Brain pericyte (primary cell): Measurements from ENCODE around the gene MCMBP.
"Not testable (repeated sequence)": the region's sequence is repeated elsewhere in the genome, so short reads cannot be mapped to it uniquely, and the experiment has no call there.

Experiments used
- DNase-seq: peaks from one replicate; pipeline ENCODE4 v3.0.0-alpha.2; 2012; ENCODE audit warnings: low read depth, low spot score

Gene MCMBP

DNA sequence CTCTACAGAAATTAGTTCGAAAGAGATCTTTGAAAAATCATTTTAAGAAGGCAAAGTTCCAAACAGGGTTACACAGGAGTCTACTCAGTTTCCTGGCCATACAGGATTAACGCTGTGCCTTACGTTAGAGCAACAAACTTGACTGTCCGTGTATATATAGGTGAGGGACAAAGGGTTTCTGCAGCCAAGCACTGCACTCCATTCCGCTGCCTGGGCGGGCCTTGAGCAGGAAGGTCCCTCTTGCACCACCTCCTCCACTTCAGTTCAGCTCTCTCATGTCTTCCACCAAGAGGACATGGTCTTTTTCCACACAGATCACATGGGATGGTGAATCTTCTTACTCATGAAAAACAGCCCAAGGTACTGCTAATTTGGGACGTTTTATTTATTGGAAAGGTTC is 43.2 kb downstream of the MCMBP start:
- DNase-seq, result no peak

GRCh38 chr10:119827430-119827829 is 45.2 kb downstream of the MCMBP start:
- no peak for DNase-seq

- no peak for DNase-seq
Measured at GRCh38 chr10:119826771-119827170, 45.9 kb downstream of the MCMBP start.

- no peak for DNase-seq
Measured at GRCh38 chr10:119824299-119824698, 48.3 kb downstream of the MCMBP start.

DNA sequence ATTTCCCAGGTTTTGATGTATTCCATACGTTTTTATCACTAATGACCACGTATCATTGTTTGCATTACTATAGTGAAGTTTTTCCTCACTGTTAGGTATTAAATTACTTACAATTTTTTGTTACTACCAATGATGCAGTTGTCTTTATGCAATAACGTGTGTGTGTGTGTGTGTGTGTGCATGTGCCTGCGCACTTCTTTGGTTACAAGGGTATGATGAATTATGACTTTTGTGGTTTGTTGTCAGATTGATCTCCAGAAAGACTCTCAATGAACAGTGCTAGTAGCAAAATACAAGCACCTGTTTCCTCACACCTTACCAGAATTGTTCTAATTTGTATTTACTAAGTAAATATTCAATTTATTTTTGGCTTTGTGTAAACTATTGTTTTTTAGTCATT is 51.5 kb downstream of the MCMBP start:
- DNase-seq, result no peak

GRCh38 chr10:119818889-119819270 is 53.8 kb downstream of the MCMBP start:
- DNase-seq, result no peak

DNA sequence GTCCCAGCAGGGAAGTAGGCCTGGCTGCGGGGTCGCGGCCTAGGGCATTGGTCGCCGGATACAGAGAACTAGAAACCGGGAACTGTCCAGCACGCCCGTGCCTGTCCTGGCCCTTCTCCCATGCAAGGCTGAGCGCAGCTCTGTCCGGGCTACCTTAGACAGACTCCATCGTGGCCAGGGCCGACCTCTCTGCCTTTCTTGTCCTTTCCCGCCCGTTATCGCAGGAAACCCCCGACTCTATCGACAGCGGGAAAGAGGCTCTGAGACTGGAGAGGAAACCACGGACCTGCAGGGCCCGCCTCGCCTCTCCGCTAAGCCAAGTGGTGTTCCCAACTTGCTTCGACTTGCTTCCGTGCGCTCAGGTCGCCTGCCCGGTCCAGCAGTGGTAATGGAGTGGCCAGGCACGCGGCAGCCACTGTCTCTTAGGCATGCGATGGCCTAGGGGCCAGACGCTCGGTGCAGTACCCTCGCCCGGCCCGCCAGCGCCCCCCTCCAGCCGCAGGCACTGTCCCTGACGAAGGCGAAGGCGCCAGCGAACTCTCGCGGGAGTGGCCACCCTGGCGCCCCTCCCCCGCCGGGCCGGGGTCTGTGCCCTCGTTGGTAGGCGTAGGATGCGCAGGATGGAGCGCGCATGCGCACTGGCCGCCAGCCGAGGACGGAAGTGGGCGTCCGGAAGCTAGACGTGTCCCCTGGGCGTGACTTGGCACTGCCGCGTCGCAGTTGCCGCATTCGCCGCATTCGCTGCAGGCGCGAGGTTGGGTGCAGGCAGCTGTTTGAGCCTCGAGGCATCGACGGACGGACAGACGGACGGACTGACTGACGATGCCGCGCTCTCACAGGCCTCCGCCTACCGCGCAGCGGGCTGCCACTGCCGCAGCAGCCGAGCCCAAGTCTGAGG is 54.4 kb downstream of the MCMBP start:
- peak; percentile 38 for DNase-seq

- no peak for DNase-seq
Measured at GRCh38 chr10:119815671-119816070, 57.0 kb downstream of the MCMBP start.

GRCh38 chr10:119812684-119813083 is 60.0 kb downstream of the MCMBP start:
- no peak for DNase-seq

GRCh38 chr10:119811122-119811521 is 61.5 kb downstream of the MCMBP start:
- DNase-seq, result no peak

GRCh38 chr10:119807960-119808697 is 64.5 kb downstream of the MCMBP start:
- DNase-seq, result no peak

DNA sequence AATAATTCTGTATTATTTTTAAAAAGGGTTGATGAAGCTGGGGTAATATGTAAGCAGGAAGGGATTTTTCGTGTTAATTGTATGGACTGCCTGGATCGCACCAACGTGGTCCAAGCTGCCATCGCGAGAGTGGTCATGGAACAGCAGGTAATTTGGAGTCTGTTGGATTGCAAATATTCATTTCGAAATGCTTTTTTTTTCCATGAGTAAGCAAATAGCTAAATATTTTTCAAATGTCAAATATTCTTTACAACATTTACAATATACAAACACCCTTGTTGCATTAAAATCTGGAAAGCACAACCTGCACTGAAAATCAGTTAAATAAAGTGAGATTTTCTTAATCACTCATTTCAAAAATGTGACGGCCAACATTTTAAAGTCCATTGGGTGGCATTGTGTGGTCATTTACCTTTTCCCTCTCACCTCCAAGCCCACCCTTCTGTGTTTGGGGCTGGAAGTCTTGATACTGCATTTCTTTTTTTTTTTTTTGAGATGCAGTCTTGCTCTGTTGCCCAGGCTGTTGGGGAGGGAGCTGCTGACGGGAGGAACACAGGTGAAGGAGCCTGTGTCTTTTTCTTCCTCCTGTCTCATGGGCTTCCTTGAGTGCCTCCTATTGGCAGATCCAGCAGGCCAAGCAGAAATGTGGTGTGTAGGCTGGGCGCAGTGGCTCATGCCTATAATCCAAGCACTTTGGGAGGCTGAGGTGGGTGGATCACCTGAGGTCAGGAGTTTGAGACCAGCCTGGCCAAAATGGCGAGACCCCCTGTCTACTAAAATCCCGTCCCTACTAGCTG is 66.1 kb downstream of the MCMBP start:
- no peak for DNase-seq

DNA sequence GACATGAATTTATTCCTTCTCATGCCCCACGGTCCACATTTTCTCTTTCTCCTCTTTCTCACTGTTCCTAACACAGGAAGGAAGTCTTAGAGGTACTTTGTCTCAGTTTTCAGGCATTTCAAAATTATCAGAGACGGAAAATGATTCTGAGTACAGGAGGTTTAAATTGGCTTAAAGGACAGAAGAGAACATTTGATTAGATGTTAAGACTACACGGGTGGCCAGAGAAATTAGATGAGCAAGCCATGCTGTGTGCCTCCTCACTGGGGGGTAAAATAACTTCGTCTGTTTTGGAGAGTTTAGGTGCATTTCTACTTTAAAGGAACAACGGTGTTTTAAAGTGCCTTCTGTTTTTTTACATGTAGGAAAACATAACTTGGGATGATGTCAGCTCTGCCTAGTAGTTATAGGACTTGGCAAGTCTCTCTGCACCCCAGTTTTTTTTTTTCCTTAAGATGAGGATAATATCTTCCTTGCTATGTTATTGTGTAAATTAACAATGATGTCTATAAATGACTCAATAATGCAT is 66.9 kb downstream of the MCMBP start:
- no peak for DNase-seq

- DNase-seq, result no peak
Measured at GRCh38 chr10:119803264-119803663, 69.4 kb downstream of the MCMBP start.

- DNase-seq, result no peak
Measured at GRCh38 chr10:119801998-119802538, 70.6 kb downstream of the MCMBP start.

DNA sequence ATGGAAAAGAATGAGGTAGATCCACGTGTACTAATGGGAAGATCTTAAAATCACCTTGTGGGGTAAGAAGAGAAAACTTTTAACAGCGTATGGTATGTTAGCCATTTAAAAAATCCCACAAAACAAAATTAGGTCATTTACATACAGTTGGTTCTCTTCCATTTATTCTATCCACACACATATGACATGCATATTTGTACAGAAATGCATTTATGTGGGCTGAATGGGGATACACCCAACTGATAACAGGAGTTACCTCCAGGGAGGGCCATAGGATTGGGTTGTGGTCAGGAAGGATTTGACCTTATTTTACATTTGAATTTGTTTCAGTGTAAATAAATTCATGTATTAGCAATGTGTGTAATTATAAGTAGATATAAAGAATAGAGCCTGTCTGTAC is 71.5 kb downstream of the MCMBP start:
- no peak for DNase-seq

- no peak for DNase-seq
Measured at GRCh38 chr10:119796039-119796438, 76.6 kb downstream of the MCMBP start.

GRCh38 chr10:119795101-119795500 is 77.5 kb downstream of the MCMBP start:
- not testable (repeated sequence) for DNase-seq

- no peak for DNase-seq
Measured at GRCh38 chr10:119786117-119786769, 86.4 kb downstream of the MCMBP start.

GRCh38 chr10:119784340-119785067 is 88.1 kb downstream of the MCMBP start:
- no peak for DNase-seq
